NT2/D1 (cell line): Measurements from ENCODE around the gene ARVCF.

Experiments used
- SUZ12 ChIP-seq: IDR thresholded peaks from 2 replicates; pipeline ENCODE4 v1.6.1; 2011; ENCODE audit not compliant: insufficient read length, insufficient read depth; ENCODE audit errors: extremely low read depth
- YY1 ChIP-seq: IDR thresholded peaks from 2 replicates; pipeline ENCODE4 v1.6.1; 2011; ENCODE audit not compliant: insufficient read length, insufficient read depth
- ZNF274 ChIP-seq: IDR thresholded peaks from 2 replicates; pipeline ENCODE4 v1.6.1; 2011; ENCODE audit warnings: mild to moderate bottlenecking, low read depth, low read length

- TF ChIP-seq YY1 (no peak), SUZ12 (no peak), ZNF274 (no peak)
Measured at GRCh38 chr22:20054034-20054427, 37.4 kb upstream of the ARVCF start.
